ENCODE results near the gene TTC3. TPM values are rescaled to one million over a fixed set of nuclear protein-coding genes. Genes with fewer than 3 reads are reported as not detected.

The TTC3 gene
- total and polyA plus RNA-seq, 9 of the 15 experiments (the other 6 are each of a cell fraction or from before 2014, with no cell fraction given) = 17.5 to 92.0 (median 59.5) TPM

GRCh38 chr21:37168666-37169065, 95.6 kb downstream of the TTC3 start:
- 97% methylated on average over 4 of the region's 4 CpGs for WGBS (ENCODE audit: insufficient coverage, low coverage, missing lambda C conversion rate)

More at GRCh38 chr21:37168666-37169065, 95.6 kb downstream of the TTC3 start:
- no peak for FAIRE-seq
- Histone ChIP-seq H3K27ac (ENCODE audit: extremely low read depth, low read depth, low read length) (no peak overlapping the region), H3K4me2 (ENCODE audit: insufficient read depth, low read length) (no peak overlapping the region), H3K4me3 (no peak overlapping the region), H3K9me1 (ENCODE audit: control insufficient read depth, insufficient read depth, low read length) (no peaks in the 10 kb centered on the region), H4K20me1 (replicated peaks; ENCODE audit: control insufficient read depth, insufficient read depth, low read length) (no peaks in the 10 kb centered on the region), H3K9ac (ENCODE audit: insufficient read depth in 1 of 2, low read depth in 2 of 2, low read length in 2 of 2) (no peak overlapping the region), H3K4me1 (replicated peaks in 1 of 2; ENCODE audit: control insufficient read depth in 2 of 2, insufficient read depth in 2 of 2, low read length in 2 of 2) (no peaks in the 10 kb centered on the region), H2AFZ (ENCODE audit: low read depth, low read length) (no peak overlapping the region), H3K79me2 (ENCODE audit: control insufficient read depth, insufficient read depth, low read length) (no peaks in the 10 kb centered on the region), H3K36me3 (ENCODE audit: control insufficient read depth, insufficient read depth, low read length) (peaks cover 70% of the 10 kb centered on the region; the same call in 2 of the 3 replicates), H3K9me3 (replicated peaks; ENCODE audit: control insufficient read depth, insufficient read depth, low read depth, low read length) (no peaks in the 10 kb centered on the region), H3K27me3 (ENCODE audit: control insufficient read depth in 2 of 2, insufficient read depth in 2 of 2, low read length in 2 of 2) (no peaks in the 10 kb centered on the region)
- in situ Hi-C loops (cut with MboI) = no loop called here
- intact Hi-C loops (cut with micrococcal nuclease) = no loop called here
- no peak for DNase-seq (ENCODE audit: extremely low read depth in 1 of 4, low spot score in 3 of 4)
- CTCF ChIA-PET (ENCODE audit: low intra/inter-chr PET ratio) = no interaction called here
- no TSS peak for BruUV-seq (replicated peaks)
- no peak for ATAC-seq
- TF ChIP-seq C11orf30 (IDR thresholded peaks at IDR 0.05; ENCODE audit: low read depth) (peak; percentile 25; the same call in 1 of the 2 replicates), STAT5A (IDR thresholded peaks at IDR 0.05; ENCODE audit: borderline replicate concordance, low read length) (no peak), MED1 (CRISPR knock-in tag; IDR thresholded peaks at IDR 0.05; ENCODE audit: borderline replicate concordance) (no peak), CHD1 (IDR thresholded peaks at IDR 0.05; ENCODE audit: low read length) (no peak), NFE2 (IDR thresholded peaks at IDR 0.05; ENCODE audit: low read depth) (no peak), ZNF316 (IDR thresholded peaks at IDR 0.05) (peak; percentile 61; the same call in 1 of the 2 replicates), ZNF668 (CRISPR knock-in tag; IDR thresholded peaks at IDR 0.05) (no peak), POLR3A (IDR thresholded peaks at IDR 0.05; ENCODE audit: borderline replicate concordance, extremely low read depth, insufficient read depth, insufficient read length) (no peak), RBM17 (IDR thresholded peaks at IDR 0.05; ENCODE audit: borderline replicate concordance, low read depth, low read length) (no peak), PREB (CRISPR knock-in tag; IDR thresholded peaks at IDR 0.05) (no peak)
- POLR2A ChIA-PET = no interaction called here
